Suprapubic skin (tissue), 3 donors: ENCODE measurements around the gene GPR160.

ENCODE experiments used
- CTCF ChIP-seq, 2 donors: fragments of 200-600 bp in 1 of 2; fragments of 450-650 bp in 1 of 2; sonication (generic) in 1 of 2; IDR thresholded peaks; one replicate each; pipeline ENCODE4 v1.5.1; 2016 to 2019; ENCODE audit warnings: antibody characterized with exemption in 2 of 2, mild to moderate bottlenecking in 1 of 2, moderate library complexity in 1 of 2
- POLR2A ChIP-seq, 2 donors: fragments of 450-650 bp; IDR thresholded peaks; one replicate each; pipeline ENCODE4 v1.6.1; 2017; ENCODE audit warnings: antibody characterized with exemption in 2 of 2, mild to moderate bottlenecking in 2 of 2, moderate library complexity in 2 of 2

DNA sequence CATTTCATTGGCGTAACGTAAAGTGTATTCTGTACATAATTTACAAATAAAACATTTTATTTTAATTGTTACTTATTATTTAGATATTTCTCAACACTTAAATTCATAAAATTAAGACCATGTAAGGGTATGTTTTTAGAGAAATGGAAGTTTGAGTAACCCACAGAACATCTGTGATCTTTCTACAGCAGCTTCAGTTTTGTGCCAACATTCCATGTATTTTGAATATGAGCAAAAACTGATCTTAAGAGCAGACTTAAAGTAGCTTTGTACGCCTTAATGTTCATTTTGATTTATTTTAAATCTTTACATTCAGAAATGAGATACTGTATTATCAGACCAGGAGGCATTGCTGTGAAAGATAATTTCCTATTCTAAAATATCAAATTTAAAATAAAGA, 44.0 kb upstream of the GPR160 start:
- TF ChIP-seq POLR2A (IDR thresholded peaks at IDR 0.05): no peak
- no peak for TF ChIP-seq CTCF (IDR thresholded peaks at IDR 0.05)
